A673 (cell line): ENCODE results near the gene FLT4. TPM values are rescaled to one million over a fixed set of nuclear protein-coding genes. Genes with fewer than 3 reads are reported as not detected.

Experiments used
- BruUV-seq: library from RNA; stranded (reverse); fragments of 400-500 nt; replicated peaks from 2 replicates; lab custom pipeline; 2021; lab: Mats Ljungman, UMichigan
- CTCF ChIA-PET: fragments of 300-600 bp; sonication (Branson Sonifier 250); formaldehyde crosslinking; loops from one replicate; lab custom pipeline; 2022; ENCODE audit warnings: antibody characterized with exemption; lab: Charles Lee
- POLR2A ChIA-PET: fragments of 300-600 bp; sonication (Branson Sonifier 250); formaldehyde crosslinking; loops from one replicate; lab custom pipeline; 2022; ENCODE audit warnings: antibody characterized with exemption; ENCODE audit not compliant: low non-redundant PET; lab: Charles Lee
- DNase-seq: peaks from one replicate; pipeline ENCODE4 v3.0.0-alpha.2; 2015; ENCODE audit warnings: low spot score
- H3K27ac ChIP-seq: fragments of 200-600 bp; sonication (generic); 2 replicates; pipeline ENCODE4 v1.5.1; 2016; ENCODE audit warnings: mixed run types, low read depth, mild to moderate bottlenecking, mixed read lengths, antibody characterized with exemption, low read length; ENCODE audit not compliant: poor library complexity, severe bottlenecking
- H3K27me3 ChIP-seq: fragments of 200-600 bp; sonication (generic); replicated peaks from 2 replicates; pipeline ENCODE4 v1.6.1; 2017; ENCODE audit warnings: mixed run types, low read depth, mild to moderate bottlenecking, mixed read lengths, antibody characterized with exemption, low read length; ENCODE audit not compliant: insufficient read depth, poor library complexity
- H3K36me3 ChIP-seq: fragments of 200-600 bp; sonication (generic); 2 replicates; pipeline ENCODE4 v1.6.1; 2016; ENCODE audit warnings: mixed run types, mild to moderate bottlenecking, mixed read lengths, antibody characterized with exemption, low read length; ENCODE audit not compliant: insufficient read depth, poor library complexity, severe bottlenecking
- H3K4me1 ChIP-seq: fragments of 200-600 bp; sonication (generic); 2 replicates; pipeline ENCODE4 v1.6.1; 2017; ENCODE audit warnings: mixed run types, mild to moderate bottlenecking, mixed read lengths, antibody characterized with exemption, low read length; ENCODE audit not compliant: insufficient read depth, poor library complexity, severe bottlenecking
- H3K4me3 ChIP-seq: fragments of 200-600 bp; sonication (generic); 2 replicates; pipeline ENCODE4 v1.5.1; 2016; ENCODE audit warnings: low read depth, mixed run types, mild to moderate bottlenecking, mixed read lengths, low read length; ENCODE audit not compliant: poor library complexity, severe bottlenecking
- H3K9me3 ChIP-seq: fragments of 200-600 bp; sonication (generic); 2 replicates; pipeline ENCODE4 v1.6.1; 2016; ENCODE audit warnings: mixed run types, low read depth, mild to moderate bottlenecking, mixed read lengths, antibody characterized with exemption, low read length; ENCODE audit not compliant: poor library complexity, severe bottlenecking
- EZH2 ChIP-seq: fragments of 200-600 bp; sonication (generic); IDR thresholded peaks from 2 replicates; pipeline ENCODE4 v1.6.1; 2017; ENCODE audit warnings: borderline replicate concordance, low read depth, mild to moderate bottlenecking, mixed read lengths, antibody characterized with exemption, low read length; ENCODE audit not compliant: poor library complexity, severe bottlenecking
- intact Hi-C: fragments of 100-400 bp; cut with micrococcal nuclease; formaldehyde crosslinking; loops from one replicate; pipeline ENCODE4 v1.10.0; 2022; ENCODE audit not compliant: unreplicated experiment
- total RNA-seq: library from RNA; stranded (reverse); gene quantifications from 2 replicates; pipeline ENCODE4 v1.2.3, GENCODE V29; 2021
- TF ChIP-seq, protein P1 (sequence below): fragments of 300-800, 200-600 bp; sonication (generic); conservative IDR thresholded peaks from 2 replicates; pipeline ENCODE4 v1.5.1; 2017; ENCODE audit warnings: low read depth, mild to moderate bottlenecking, antibody characterized with exemption, low read length, moderate library complexity, mixed read lengths

The FLT4 gene
- total RNA-seq, 1 experiment from 2014 or later, result 8.6 TPM

DNA sequence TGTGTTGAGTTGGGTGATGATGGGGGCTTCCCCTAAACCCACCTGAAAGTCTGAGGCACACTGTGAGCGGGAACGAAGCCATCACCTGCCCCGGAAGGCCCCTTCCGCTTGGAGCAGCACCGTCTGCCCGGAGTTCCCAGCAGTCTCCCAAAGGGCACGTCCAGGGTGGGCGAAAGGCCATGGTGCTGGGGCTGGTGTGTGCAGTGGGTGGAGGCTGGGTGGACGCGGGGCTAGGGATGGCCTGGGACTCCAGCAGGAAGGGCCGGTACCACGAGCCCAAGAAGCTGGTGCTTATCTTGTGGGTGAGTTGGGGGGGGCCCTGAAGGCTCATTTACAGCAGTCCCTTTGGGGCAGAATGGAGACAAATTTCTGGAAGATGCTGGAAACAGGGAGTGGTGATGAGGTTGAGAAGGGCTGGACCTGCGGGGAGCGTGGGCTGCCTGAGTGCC, 4.6 kb downstream of the FLT4 start:
- TF ChIP-seq EZH2, result no peak
- TF ChIP-seq, protein P1, sequence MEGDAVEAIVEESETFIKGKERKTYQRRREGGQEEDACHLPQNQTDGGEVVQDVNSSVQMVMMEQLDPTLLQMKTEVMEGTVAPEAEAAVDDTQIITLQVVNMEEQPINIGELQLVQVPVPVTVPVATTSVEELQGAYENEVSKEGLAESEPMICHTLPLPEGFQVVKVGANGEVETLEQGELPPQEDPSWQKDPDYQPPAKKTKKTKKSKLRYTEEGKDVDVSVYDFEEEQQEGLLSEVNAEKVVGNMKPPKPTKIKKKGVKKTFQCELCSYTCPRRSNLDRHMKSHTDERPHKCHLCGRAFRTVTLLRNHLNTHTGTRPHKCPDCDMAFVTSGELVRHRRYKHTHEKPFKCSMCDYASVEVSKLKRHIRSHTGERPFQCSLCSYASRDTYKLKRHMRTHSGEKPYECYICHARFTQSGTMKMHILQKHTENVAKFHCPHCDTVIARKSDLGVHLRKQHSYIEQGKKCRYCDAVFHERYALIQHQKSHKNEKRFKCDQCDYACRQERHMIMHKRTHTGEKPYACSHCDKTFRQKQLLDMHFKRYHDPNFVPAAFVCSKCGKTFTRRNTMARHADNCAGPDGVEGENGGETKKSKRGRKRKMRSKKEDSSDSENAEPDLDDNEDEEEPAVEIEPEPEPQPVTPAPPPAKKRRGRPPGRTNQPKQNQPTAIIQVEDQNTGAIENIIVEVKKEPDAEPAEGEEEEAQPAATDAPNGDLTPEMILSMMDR, result no peak
- ChIA-PET CTCF (no interaction called here), POLR2A (no interaction called here)
- DNase-seq, result no peak
- intact Hi-C loops, result no loop called here
- Histone ChIP-seq H3K27me3 (peaks cover 23% of the 10 kb centered on the region), H3K27ac (no peak overlapping the region), H3K36me3 (no peaks in the 10 kb centered on the region), H3K9me3 (no peaks in the 10 kb centered on the region), H3K4me1 (no peaks in the 10 kb centered on the region), H3K4me3 (no peak overlapping the region)
- no TSS peak for BruUV-seq

DNA sequence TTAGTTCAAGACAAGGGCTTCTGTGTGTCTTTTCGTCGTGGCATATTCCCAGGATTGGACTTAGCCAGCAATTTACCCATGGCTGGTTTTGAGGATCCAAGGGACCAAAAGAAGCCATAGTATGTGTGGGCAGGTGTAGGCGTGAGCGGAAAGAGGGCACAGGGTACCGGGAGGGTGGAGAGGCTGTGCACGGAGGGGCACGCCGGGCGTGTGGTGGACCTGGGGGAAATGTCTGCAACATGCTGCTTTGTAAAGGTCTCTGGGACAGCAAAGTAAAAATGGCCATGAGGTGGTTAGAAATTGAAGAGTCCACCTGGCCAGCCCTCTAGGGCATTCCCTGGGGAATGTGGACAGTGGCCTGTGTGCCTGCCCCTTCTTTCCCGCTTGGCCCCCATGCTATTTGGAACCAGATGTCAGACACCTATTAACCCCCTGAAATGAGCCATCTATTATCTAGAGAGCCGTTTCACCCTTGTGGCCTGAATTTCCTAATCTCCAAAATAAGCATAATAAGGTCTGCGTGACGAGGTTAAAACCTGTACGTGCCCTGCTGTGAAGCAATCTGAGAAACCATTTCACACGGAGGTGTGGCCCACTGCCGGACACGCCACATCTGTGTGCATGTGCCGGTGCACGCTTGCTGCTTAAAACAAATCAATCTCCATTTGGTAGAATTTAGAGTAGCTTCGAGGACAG, 5.1 kb downstream of the FLT4 start:
- Histone ChIP-seq H3K4me3 (no peak overlapping the region), H3K27me3 (peaks cover 18% of the 10 kb centered on the region), H3K9me3 (no peaks in the 10 kb centered on the region), H3K36me3 (no peaks in the 10 kb centered on the region), H3K4me1 (no peaks in the 10 kb centered on the region), H3K27ac (no peak overlapping the region)
- intact Hi-C loops, result no loop called here
- no TSS peak for BruUV-seq
- TF ChIP-seq, protein P1, result no peak
- TF ChIP-seq EZH2, result no peak
- CTCF ChIA-PET, result no interaction called here
- DNase-seq, result no peak
- POLR2A ChIA-PET, result no interaction called here

DNA sequence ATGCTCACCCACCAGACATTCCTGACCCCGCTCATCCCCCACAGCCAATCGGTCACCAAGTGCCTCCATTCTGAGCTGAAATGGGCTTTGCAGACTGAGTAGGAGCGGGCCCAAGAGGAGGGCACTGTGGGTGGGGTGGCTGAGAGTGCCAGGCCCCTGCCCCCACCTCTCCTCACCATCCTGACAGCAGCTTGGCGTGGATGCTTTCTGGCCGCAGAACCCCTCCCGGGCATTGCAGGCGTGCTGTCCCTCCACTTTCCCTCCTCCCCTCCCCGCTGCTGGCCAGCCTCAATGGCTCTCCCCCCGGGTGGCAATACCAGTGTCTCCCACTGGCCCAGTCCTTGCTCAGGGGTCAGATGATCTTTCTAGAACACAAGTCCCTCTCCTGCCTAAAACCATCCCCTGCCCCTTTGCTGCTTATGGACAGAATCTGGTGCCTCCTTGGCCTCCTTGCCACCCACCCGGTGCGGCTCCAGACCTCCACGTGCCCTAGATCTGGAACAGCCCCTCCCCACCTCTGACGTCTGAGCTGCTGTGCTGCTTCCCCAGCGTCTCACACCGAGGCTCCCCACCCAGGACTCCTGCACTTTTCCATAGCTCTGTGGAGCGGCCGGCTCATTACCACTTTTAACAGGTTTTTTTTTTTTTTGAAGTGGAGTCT, 6.1 kb downstream of the FLT4 start:
- Histone ChIP-seq H3K4me3 (no peak overlapping the region), H3K9me3 (no peaks in the 10 kb centered on the region), H3K27me3 (peaks cover 8% of the 10 kb centered on the region), H3K27ac (no peak overlapping the region), H3K4me1 (no peaks in the 10 kb centered on the region), H3K36me3 (no peaks in the 10 kb centered on the region)
- TF ChIP-seq EZH2, result no peak
- TF ChIP-seq, protein P1, result no peak
- no peak for DNase-seq
- BruUV-seq, result no TSS peak
- ChIA-PET POLR2A (no interaction called here), CTCF (no interaction called here)
- intact Hi-C loops, result no loop called here
